ENCODE results near the gene ZNF593. TPM values are rescaled to one million over a fixed set of nuclear protein-coding genes. Genes with fewer than 3 reads are reported as not detected.

The ZNF593 gene
- total RNA-seq = 25.9 TPM

DNA sequence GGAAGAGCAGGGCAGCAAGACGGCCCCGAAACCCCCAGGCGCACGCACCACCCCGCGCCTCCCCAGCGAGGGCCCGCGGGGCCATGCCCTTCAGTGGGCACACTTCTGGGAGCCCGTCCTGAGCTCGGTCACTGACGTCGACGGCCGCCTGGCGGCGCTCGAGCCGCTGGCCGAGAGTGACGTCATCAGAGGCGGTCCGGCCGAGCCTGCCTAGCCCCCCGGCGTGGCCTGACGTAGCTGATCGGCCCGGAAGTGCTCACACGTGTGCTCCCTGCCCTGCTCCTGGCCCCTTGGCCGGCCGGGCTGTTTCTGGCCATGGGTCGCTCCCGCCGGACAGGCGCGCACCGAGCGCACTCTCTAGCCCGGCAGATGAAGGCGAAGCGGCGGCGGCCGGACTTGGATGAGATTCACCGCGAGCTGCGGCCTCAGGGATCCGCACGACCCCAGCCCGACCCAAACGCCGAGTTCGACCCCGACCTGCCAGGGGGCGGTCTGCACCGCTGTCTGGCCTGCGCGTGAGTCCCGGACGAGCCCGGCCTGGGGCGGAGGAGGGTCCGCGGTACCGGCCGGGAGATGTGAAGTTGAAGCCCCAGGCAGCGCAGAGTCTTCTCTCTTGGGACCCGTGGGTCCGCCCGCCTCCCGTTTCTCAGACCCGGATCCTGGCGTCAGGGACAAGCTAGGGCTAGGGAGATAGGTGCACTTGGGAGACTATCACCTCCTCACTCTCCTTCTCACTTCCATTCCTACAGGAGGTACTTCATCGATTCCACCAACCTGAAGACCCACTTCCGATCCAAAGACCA is at the start of gene ZNF593:
TSS of gene ZNF593 (plus strand) at position 240 of the 803 bp plus-strand sequence. CDS start at position 316, 76 bp downstream.

DNA sequence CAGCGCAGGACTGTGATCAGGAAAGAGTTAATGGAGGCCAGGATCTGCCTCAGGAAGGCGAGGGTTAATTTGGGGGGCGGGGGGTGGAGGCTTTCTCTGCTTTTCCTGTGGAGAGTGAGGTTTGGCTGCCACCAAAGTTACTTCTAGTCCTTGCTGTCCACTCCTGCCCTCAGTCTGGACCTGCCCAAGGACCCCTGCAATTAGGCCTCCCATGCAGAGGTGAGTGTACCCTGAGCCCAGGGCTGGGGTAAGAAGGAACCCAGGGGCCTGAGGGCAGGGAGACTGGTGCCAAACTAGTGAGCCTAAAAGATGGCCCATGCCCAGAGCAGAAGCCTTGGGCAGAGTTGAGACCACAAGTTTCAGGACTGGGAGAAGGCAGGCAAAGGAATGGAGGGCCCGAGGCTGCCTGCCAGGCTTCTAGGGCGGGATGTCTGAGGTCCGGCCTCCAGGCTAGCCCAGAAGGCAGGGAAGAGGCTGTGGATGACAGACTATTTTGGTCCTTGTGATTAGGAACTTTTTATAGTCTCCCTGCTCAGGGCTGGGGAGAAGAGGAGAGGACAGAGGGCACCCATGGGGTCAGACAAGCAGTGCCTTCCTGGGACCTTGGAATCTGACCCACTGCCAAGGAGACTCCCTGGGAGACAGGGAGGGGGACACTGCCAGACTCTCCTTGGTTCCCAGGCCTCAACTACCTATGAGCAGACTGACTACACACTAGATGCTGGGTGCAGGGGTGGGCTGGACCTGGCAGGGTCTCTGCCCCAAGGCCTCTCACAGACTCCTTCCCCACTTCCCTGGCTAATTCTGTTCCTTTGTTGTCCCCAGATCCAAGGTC is 10.6 kb upstream of the ZNF593 start, which contains the start of gene FAM110D:
TSS of gene FAM110D (plus strand) at position 172 of the 835 bp plus-strand sequence. CDS start 2,213 bp downstream, outside the sequence.

GRCh38 chr1:26168410-26169197 is 1.1 kb upstream of the ZNF593 start, which contains the start of gene C1orf232:
TSS of gene C1orf232 (minus strand) at chr1:26168963. CDS start at chr1:26168499, 464 bp downstream.

GRCh38 chr1:26171084-26172072 is 1.7 kb downstream of the ZNF593 start, which contains the start of gene ZNF593OS:
TSS of gene ZNF593OS (minus strand) at chr1:26171832. CDS start at chr1:26171661, 171 bp downstream.

DNA sequence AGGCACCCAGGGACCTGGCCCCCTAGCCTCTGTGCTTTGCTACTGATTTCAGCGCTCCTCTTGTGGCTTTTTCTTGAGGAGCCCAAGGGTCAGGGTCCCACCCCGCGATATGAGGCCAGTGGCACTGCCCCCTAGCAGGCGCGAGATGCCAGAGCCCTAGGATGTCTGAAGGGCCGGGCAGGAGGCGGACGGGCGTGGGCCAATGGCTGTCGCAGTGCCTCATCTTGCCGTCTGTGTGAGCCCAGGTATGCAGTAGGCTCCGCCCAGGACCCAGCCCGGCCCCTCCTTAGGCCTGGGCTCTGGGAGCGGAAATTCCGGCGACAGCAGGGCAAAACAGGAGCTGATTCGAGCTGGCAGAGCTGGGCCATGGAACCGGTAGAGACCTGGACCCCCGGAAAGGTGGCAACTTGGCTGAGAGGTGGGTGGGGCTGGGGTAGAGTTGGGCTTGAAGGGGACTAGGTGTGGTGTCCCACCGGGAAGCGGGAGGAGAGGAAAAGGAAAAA is 7.5 kb downstream of the ZNF593 start, which contains the start of gene CNKSR1:
TSS of gene CNKSR1 (plus strand) at position 310 of the 503 bp plus-strand sequence. CDS start at position 367, 57 bp downstream.

DNA sequence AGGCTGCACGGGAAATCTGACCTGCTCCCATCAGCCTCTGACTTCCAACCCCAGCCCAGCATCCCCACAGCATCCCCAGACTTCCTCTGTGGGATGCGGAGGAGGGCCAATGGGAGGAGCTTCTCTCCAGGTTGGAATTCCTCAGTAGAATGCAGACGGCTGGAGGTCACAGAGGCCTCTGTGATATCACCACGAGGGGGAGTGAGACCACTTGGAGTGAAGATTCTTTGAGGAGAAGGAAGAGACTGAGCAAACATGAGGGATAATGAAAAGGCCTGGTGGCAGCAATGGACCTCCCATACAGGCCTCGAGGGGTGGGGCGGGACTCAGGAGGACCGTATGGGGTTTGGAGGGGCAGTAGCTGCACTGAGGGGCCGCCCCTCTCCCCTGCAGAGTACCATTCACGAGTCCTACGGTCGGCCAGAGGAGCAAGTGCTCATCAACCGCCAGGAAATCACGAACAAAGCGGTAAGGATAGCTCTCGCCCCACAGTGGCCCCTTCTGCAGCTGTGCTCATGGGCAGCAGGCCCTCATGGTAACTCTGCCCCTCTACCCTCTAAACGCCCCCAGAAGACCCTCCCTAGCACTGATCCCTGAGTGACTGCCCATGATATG is 20.8 kb downstream of the ZNF593 start, which contains the start of gene CATSPER4:
TSS of gene CATSPER4 (plus strand) at position 230 of the 615 bp plus-strand sequence. CDS start at position 256, 26 bp downstream.

Other genes starting within 250 kb of the ZNF593 start
- gene PAFAH2, start 171.8 kb upstream of the ZNF593 start, total RNA-seq = 22.0 TPM
- 2.1 TPM for gene EXTL1, start 148.1 kb upstream of the ZNF593 start, total RNA-seq
- gene SLC30A2, start 123.8 kb upstream of the ZNF593 start, total RNA-seq = 4.7 TPM
- 9.4 TPM for gene TRIM63, start 102.3 kb upstream of the ZNF593 start, total RNA-seq
- 10.5 TPM for gene PDIK1L, start 58.1 kb upstream of the ZNF593 start, total RNA-seq
- gene FAM110D, start 10.8 kb upstream of the ZNF593 start, total RNA-seq = 1.5 TPM
- gene C1orf232, start 945 bp upstream of the ZNF593 start, total RNA-seq = not detected
- gene ZNF593OS, start 1.9 kb downstream of the ZNF593 start, total RNA-seq = not detected
- gene CNKSR1, start 7.6 kb downstream of the ZNF593 start, total RNA-seq = 7.6 TPM
- not detected for gene CATSPER4, start 20.7 kb downstream of the ZNF593 start, total RNA-seq
- gene CEP85, start 64.3 kb downstream of the ZNF593 start, total RNA-seq = 17.0 TPM
- 20.8 TPM for gene SH3BGRL3, start 110.2 kb downstream of the ZNF593 start, total RNA-seq
- 19.4 TPM for gene UBXN11, start 136.7 kb downstream of the ZNF593 start, total RNA-seq
- gene CD52, start 148.1 kb downstream of the ZNF593 start, total RNA-seq = 7.6 TPM
- gene CRYBG2, start 184.2 kb downstream of the ZNF593 start, total RNA-seq = 0.29 TPM
- not detected for gene ZNF683, start 202.8 kb downstream of the ZNF593 start, total RNA-seq
- not detected for gene LIN28A, start 240.9 kb downstream of the ZNF593 start, total RNA-seq